GM12878 (cell line): Measurements from ENCODE around the gene ZIC2. TPM values are rescaled to one million over a fixed set of nuclear protein-coding genes. Genes with fewer than 3 reads are reported as not detected.
A peak's percentile ranks its signal among the peaks of the same experiment; 100 is the strongest.

Experiments
- ATAC-seq: fragments of 200-7000 bp; cut with Tn5 transposase; 3 replicates; pipeline ENCODE4 v1.9.1; 2020; ENCODE audit warnings: mild to moderate bottlenecking, moderate library complexity
- BruUV-seq: library from RNA; stranded (reverse); fragments of 400-500 nt; replicated peaks from 2 replicates; lab custom pipeline; 2021; lab: Mats Ljungman, UMichigan
- CTCF ChIA-PET: fragments of 300-600 bp; sonication (Branson Sonifier 250); formaldehyde crosslinking; extraction: SDS; loops from one replicate; lab custom pipeline; 2021; ENCODE audit warnings: inconsistent platforms; lab: Yijun Ruan, JAX
- POLR2A ChIA-PET: fragments of 350-600 bp; formaldehyde crosslinking; extraction: SDS; loops from one replicate; lab custom pipeline; 2021; ENCODE audit warnings: inconsistent platforms; lab: Charles Lee
- RAD21 ChIA-PET: fragments of 300-600 bp; sonication (Branson Sonifier 250); formaldehyde crosslinking; loops from one replicate; lab custom pipeline; 2023; ENCODE audit warnings: antibody characterized with exemption; ENCODE audit not compliant: unreplicated experiment; lab: Charles Lee
- SMC1A ChIA-PET: fragments of 300-600 bp; sonication (Branson Sonifier 250); formaldehyde crosslinking; loops from one replicate; lab custom pipeline; 2023; ENCODE audit not compliant: unreplicated experiment, uncharacterized antibody; lab: Charles Lee
- DNase-seq: peaks from one replicate; pipeline ENCODE4 v3.0.0-alpha.2; 2011; ENCODE audit warnings: low read depth, low spot score
- FAIRE-seq: peaks from 3 replicates; lab custom pipeline; 2011; peaks lifted over from hg19 to GRCh38; lab: Jason Lieb, UNC
- H2AFZ ChIP-seq: 2 replicates; pipeline ENCODE4 v1.6.0; 2011; ENCODE audit warnings: low read depth, low read length, control low read depth; ENCODE audit not compliant: control insufficient read depth
- H3K27ac ChIP-seq: 2 replicates; pipeline ENCODE4 v1.5.1; 2011; ENCODE audit warnings: control low read depth; ENCODE audit not compliant: control insufficient read depth, insufficient read depth
- H3K27me3 ChIP-seq, 2 experiments: replicated peaks in 1 of 2; 2 replicates each; pipeline versions ENCODE4 v1.6.0 to v1.6.1; 2011; ENCODE audit warnings: low read length in 1 of 2; ENCODE audit not compliant: control insufficient read depth in 2 of 2, insufficient read depth in 2 of 2
- H3K36me3 ChIP-seq, 2 experiments: 2 replicates each; pipeline ENCODE4 v1.5.1; 2011; ENCODE audit warnings: low read length in 1 of 2; ENCODE audit not compliant: control insufficient read depth in 2 of 2, insufficient read depth in 2 of 2
- H3K4me1 ChIP-seq: 2 replicates; pipeline ENCODE4 v1.6.1; 2011; ENCODE audit warnings: mild to moderate bottlenecking, low read length, moderate library complexity, mixed read lengths; ENCODE audit not compliant: control insufficient read depth, insufficient read depth
- H3K4me2 ChIP-seq: 2 replicates; pipeline ENCODE4 v1.6.0; 2011; ENCODE audit warnings: control low read depth; ENCODE audit not compliant: control insufficient read depth, insufficient read depth
- H3K4me3 ChIP-seq: fragments of 200-600 bp; sonication (generic); 2 replicates; pipeline ENCODE4 v1.5.1; 2016
- H3K79me2 ChIP-seq: 2 replicates; pipeline ENCODE4 v1.6.0; 2011; ENCODE audit warnings: low read length; ENCODE audit not compliant: control insufficient read depth, insufficient read depth
- H3K9ac ChIP-seq: 2 replicates; pipeline ENCODE4 v1.8.0; 2011; ENCODE audit warnings: low read length, control low read depth, mixed read lengths; ENCODE audit not compliant: control insufficient read depth, insufficient read depth
- H3K9me3 ChIP-seq: replicated peaks from 3 replicates; pipeline ENCODE4 v1.5.1; 2011; ENCODE audit warnings: mild to moderate bottlenecking, low read length; ENCODE audit not compliant: control insufficient read depth, insufficient read depth
- H4K20me1 ChIP-seq: 2 replicates; pipeline ENCODE4 v1.6.0; 2011; ENCODE audit not compliant: control insufficient read depth, insufficient read depth
- EZH2 ChIP-seq: IDR thresholded peaks from 2 replicates; pipeline ENCODE4 v1.6.1; 2012; ENCODE audit warnings: low read depth, mild to moderate bottlenecking, control low read depth, inconsistent platforms, low read length, borderline replicate concordance; ENCODE audit not compliant: control insufficient read depth
- IRF3 ChIP-seq: fragments of 450-650 bp; IDR thresholded peaks from 2 replicates; pipeline ENCODE4 v1.6.1; 2014; ENCODE audit warnings: mild to moderate bottlenecking
- IRF4 ChIP-seq: IDR thresholded peaks from 2 replicates; pipeline ENCODE4 v1.6.1; 2011; ENCODE audit warnings: low read depth, low read length
- RFX5 ChIP-seq: IDR thresholded peaks from 2 replicates; pipeline ENCODE4 v1.6.1; 2011; ENCODE audit warnings: low read depth, low read length, improper control_type of control experiment
- WGBS: methylation state at CpG from one replicate; pipeline ENCODE4 v1.1.6; 2016; ENCODE audit warnings: low lambda C conversion rate; ENCODE audit not compliant: insufficient replicate concordance, insufficient coverage; ENCODE audit errors: missing lambda C conversion rate; 5-methylcytosine and 5-hydroxymethylcytosine counted together
- in situ Hi-C: fragments of 300-500 bp; cut with MboI; formaldehyde crosslinking; loops from 9 replicates; pipeline ENCODE4 v1.14.3; 2018; ENCODE audit warnings: mixed read lengths
- intact Hi-C: fragments of 100-400 bp; cut with micrococcal nuclease; formaldehyde crosslinking; loops from one replicate; pipeline ENCODE4 v1.14.2; 2022; ENCODE audit not compliant: unreplicated experiment
- polyA plus RNA-seq, 11 experiments: library from polyadenylated mRNA; depleted of rRNA in 4 of 11; unstranded in 6 of 11; stranded (reverse) in 5 of 11; fragments of >200 nt; fragmentation: Nextera tagmentation in 4 of 11; fragmentation: Illumina TruSeq in 1 of 11; extraction: Ambion mirVana in 4 of 11; extraction: Trizol in 1 of 11; gene quantifications; 1 replicate in 1 of 11; 2 replicates in 10 of 11; pipeline versions ENCODE4 v1.2.1 to v1.2.3, GENCODE V29; 2011 to 2016; ENCODE audit warnings: inconsistent platforms in 2 of 11, missing spikeins in 2 of 11, low read depth in 1 of 11
- total RNA-seq, 4 experiments: library from RNA; depleted of rRNA in 3 of 4; stranded (reverse); fragments of >200 nt in 3 of 4; fragmentation: Illumina TruSeq in 1 of 4; extraction: Trizol in 1 of 4; gene quantifications; 2 replicates each; pipeline versions ENCODE4 v1.2.1 to v1.2.3, GENCODE V29; 2013 to 2021

The ZIC2 gene
- total and polyA plus RNA-seq, 10 of the 15 experiments (the other 5 are each of a cell fraction or from before 2014, with no cell fraction given): 0.05 TPM; not detected in 8

- CTCF ChIA-PET: no interaction called here
- Histone ChIP-seq H3K27me3 (peaks cover 5 to 34% of the 10 kb centered on the region in 2 experiments), H4K20me1 (no peaks in the 10 kb centered on the region), H3K27ac (no peak overlapping the region), H3K4me1 (no peaks in the 10 kb centered on the region), H3K36me3 (no peaks in the 10 kb centered on the region), H3K79me2 (no peaks in the 10 kb centered on the region), H2AFZ (no peak overlapping the region), H3K9me3 (peaks cover 6% of the 10 kb centered on the region), H3K4me2 (no peak overlapping the region), H3K4me3 (no peak overlapping the region), H3K9ac (no peak overlapping the region)
- ATAC-seq (no peak), DNase-seq (no peak), FAIRE-seq (no peak)
- RAD21 ChIA-PET: no interaction called here
- POLR2A ChIA-PET: no interaction called here
- no peak for TF ChIP-seq RFX5
- no peak for TF ChIP-seq IRF3
- no peak for TF ChIP-seq IRF4
- 0 out of 2 replicates have a peak, but pooled peaks have one; percentile 12 for TF ChIP-seq EZH2
- SMC1A ChIA-PET: no interaction called here
- in situ Hi-C loops: no loop called here
- 38% methylated on average over 42 of the region's 42 CpGs for WGBS
- intact Hi-C loops: no loop called here
- no TSS peak for BruUV-seq
Measured at GRCh38 chr13:99983499-99984401, 2.2 kb downstream of the ZIC2 start.
